Activated naive CD4-positive, alpha-beta T cell treated with anti-CD3 and anti-CD28 coated beads, Interleukin-2, amount 50 U/mL, for 72 hours (primary cell): Measurements from ENCODE around the gene MPRIP. TPM values are rescaled to one million over a fixed set of nuclear protein-coding genes. Genes with fewer than 3 reads are reported as not detected.
"Not testable (repeated sequence)": the region's sequence is repeated elsewhere in the genome, so short reads cannot be mapped to it uniquely, and the experiment has no call there.

Experiments used
- ATAC-seq, 2 donors: fragments of 150-1000 bp; cut with Tn5 transposase; 2 replicates each; pipeline ENCODE4 v1.10.0; 2021; ENCODE audit warnings: mild to moderate bottlenecking in 2 of 2, moderate library complexity in 2 of 2
- DNase-seq, 2 donors: peaks; one replicate each; pipeline ENCODE4 v3.0.0; 2021 to 2022; ENCODE audit warnings: low spot score in 2 of 2
- H3K27ac Mint-ChIP-seq, 2 donors: one replicate each; pipeline ENCODE4 v1.8.0; 2022; ENCODE audit warnings: mild to moderate bottlenecking in 2 of 2, mixed read lengths in 2 of 2
- H3K36me3 Mint-ChIP-seq, 2 donors: one replicate each; pipeline ENCODE4 v1.8.0; 2022; ENCODE audit warnings: mixed read lengths in 2 of 2
- H3K9me3 Mint-ChIP-seq, 2 donors: one replicate each; pipeline ENCODE4 v1.8.0; 2022; ENCODE audit warnings: mixed read lengths in 2 of 2
- total RNA-seq, 2 donors: library from RNA; stranded (reverse); gene quantifications; one replicate each; pipeline ENCODE4 v1.2.3, GENCODE V29; 2022

The MPRIP gene
- total RNA-seq, 2 donors from 2014 or later = 67.4 to 134 TPM

DNA sequence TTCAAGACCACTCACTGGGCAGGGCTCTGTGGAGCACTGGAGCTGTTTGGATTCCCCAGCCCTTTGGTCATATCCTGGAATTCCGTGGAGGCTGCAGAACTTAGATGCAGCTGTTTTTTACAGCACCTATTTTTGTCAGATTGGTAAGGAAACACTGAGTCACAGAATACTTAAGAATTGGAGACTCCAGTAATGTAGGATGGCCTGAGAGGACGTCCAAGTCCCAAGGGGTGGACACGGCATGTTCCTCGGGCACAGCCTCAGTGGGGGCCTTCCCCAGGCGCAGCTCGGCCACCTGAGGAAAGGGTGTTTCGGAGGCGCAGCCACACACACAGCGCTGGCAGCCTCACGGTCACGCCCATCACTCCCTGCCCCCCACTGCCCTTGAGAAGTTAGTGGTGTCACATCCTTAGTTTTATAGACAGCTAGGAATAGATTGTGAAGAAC, 149.1 kb downstream of the MPRIP start:
- no peak overlapping the region for H3K27ac Mint-ChIP-seq
- no peaks in the 10 kb centered on the region for H3K36me3 Mint-ChIP-seq
- no peak for DNase-seq
- H3K9me3 Mint-ChIP-seq = no peaks in the 10 kb centered on the region
- no peak for ATAC-seq

DNA sequence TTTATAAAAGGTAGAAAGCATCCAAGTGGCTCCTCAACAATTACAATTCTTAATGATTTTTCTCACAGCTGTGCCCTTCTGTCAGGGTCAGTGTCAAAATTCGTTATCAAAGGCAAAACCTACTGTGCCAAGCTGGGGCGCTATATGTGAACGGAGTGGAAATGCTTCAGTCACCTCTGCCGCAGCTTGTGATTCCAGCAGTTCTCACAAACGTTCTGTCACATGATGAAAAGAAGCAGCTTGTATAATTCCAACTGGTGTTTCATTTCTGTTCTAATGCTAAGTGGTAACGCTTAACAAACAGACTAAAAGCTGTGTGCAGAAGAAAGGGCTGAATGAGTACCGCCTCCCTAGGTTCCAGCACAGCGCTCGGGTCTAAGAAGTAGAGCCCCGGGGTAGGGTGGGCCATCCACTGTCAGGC, 149.7 kb downstream of the MPRIP start:
- DNase-seq (no peak), ATAC-seq (no peak)
- H3K9me3 Mint-ChIP-seq = no peaks in the 10 kb centered on the region
- no peaks in the 10 kb centered on the region for H3K36me3 Mint-ChIP-seq
- H3K27ac Mint-ChIP-seq = no peak overlapping the region

DNA sequence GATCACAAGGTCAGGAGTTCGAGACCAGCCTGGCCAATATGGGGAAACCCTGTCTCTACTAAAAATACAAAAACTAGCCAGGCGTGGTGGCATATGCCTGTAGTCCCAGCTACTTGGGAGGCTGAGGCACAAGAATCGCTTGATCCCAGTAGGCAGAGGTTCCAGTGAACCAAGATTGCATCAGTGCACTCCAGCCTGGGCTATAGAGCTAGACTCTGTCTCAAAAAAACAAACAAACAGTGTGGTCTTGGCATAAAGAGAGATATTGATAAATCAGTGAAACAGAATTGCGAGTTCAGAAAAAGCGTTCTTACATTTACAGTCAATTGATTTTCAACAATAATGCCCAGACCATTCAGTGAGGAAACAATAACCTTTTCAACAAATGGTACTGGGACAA, 153.2 kb downstream of the MPRIP start:
- Mint-ChIP-seq H3K36me3 (peaks cover 0 to 12% of the 10 kb centered on the region in 2 donors), H3K27ac (peak overlapping the region in 1 of 2 donors; percentile 51)
- ATAC-seq, DNase-seq, H3K9me3 Mint-ChIP-seq: not testable (repeated sequence)

DNA sequence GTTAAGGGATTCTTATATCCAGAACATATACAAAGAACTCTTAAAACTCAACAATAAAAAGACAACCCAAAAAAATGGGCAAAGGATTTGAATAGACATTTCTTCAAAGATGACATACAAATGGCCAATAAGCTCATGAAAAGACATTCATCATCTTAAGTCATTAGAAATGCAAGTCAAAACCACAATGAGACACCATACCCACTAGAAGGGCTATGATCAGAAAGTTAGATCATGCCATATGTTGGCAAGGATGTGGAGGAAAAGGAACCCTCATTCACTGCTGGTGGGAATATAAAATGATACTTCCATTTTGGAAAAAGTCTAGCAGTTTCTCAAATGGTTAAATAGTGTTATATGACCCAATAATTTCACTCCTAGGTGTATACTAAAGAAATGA, 154.5 kb downstream of the MPRIP start:
- ATAC-seq (no peak), DNase-seq (no peak)
- Mint-ChIP-seq H3K27ac (no peak overlapping the region), H3K9me3 (no peaks in the 10 kb centered on the region), H3K36me3 (peaks cover 0 to 20% of the 10 kb centered on the region in 2 donors)

DNA sequence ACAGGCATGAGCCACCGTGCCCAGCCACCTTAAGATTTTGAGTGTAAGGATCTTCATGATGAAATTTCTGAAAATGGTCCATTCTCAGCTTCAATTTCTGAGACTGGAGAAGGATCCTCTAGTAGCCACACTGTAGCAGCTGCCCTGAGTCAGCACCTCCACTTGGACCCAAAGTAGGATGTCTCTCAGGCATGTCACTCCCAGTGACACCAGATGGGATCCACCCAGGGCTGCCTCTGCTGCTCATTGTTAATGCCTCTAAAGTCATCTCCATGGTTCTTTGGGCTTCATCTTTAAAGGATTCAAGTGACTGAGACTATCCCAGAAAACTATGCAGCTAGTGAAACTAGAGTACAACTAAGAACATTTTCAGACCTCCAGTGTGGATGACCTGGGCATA, 156.0 kb downstream of the MPRIP start:
- Mint-ChIP-seq H3K36me3 (peaks cover 0 to 20% of the 10 kb centered on the region in 2 donors), H3K9me3 (no peaks in the 10 kb centered on the region)

DNA sequence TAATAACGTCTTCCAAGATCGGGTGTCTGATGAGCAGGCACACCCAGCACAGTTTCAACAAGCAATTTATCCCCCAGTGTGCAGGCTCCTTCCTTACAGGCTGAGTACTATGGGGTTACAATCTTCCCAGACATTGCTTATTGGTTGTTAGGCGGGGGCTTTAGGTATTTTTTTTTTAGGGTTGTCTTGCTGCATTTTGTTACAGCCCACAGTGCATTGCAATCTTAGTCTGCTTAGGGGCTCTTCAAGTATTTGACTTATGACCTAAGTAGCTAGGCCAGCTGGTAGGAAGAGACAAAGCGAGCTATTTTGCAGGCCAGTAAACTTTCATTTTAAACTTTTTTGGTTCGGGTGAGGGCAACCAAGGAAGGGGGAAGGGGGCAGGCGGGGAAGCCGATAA, 158.1 kb downstream of the MPRIP start:
- ATAC-seq = no peak
- Mint-ChIP-seq H3K36me3 (peaks cover 17 to 31% of the 10 kb centered on the region in 2 donors), H3K9me3 (no peaks in the 10 kb centered on the region), H3K27ac (peak overlapping the region in 1 of 2 donors; percentile 33)
- no peak for DNase-seq

More for the DNA sequence above, 156.0 kb downstream of the MPRIP start:
- ATAC-seq (peak in 1 of 2 donors; percentile 22), DNase-seq (no peak)
- H3K27ac Mint-ChIP-seq = peak overlapping the region in 1 of 2 donors; percentile 29

DNA sequence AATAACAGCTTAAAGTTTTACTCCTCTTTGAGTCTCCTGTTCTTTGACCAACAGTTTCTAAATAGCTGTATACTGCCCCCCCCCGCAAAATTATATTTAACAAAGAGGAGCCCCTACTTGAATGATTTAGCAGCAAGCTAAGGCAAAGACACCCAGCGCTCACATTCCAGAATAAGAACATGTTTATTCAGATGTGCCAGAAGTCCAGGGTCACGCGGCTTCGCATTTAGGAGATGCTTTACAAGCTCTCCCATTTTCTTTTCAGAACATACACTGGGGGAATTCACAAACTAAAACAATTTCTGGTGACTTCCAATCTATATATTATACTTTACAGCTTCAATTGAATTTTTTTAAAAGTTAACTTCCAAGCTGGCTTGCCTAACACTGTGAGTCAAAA, 158.6 kb downstream of the MPRIP start:
- H3K27ac Mint-ChIP-seq = no peak overlapping the region
- H3K9me3 Mint-ChIP-seq = no peaks in the 10 kb centered on the region
- DNase-seq = no peak
- H3K36me3 Mint-ChIP-seq = peaks cover 20 to 31% of the 10 kb centered on the region in 2 donors
- ATAC-seq = no peak

DNA sequence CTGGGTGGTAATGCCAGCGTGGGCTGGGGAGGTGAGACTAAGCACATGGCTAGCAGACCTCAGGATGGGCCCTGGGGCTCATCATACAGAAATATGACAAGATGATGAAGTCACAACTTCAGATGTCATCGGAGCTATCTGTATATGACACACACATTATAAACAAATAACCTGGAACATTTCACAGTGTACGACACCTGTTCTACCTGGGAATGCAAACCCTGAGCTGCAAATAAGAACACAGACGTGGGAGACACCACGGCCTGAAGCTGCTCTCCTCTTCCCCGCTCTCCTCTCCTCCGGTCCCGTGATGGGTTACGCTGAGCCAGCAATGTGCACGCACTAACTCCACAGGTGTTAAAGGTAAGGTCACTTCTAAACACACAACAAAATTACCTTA, 159.0 kb downstream of the MPRIP start:
- Mint-ChIP-seq H3K27ac (no peak overlapping the region), H3K9me3 (no peaks in the 10 kb centered on the region), H3K36me3 (peaks cover 20 to 32% of the 10 kb centered on the region in 2 donors)
- ATAC-seq = no peak
- DNase-seq = no peak

DNA sequence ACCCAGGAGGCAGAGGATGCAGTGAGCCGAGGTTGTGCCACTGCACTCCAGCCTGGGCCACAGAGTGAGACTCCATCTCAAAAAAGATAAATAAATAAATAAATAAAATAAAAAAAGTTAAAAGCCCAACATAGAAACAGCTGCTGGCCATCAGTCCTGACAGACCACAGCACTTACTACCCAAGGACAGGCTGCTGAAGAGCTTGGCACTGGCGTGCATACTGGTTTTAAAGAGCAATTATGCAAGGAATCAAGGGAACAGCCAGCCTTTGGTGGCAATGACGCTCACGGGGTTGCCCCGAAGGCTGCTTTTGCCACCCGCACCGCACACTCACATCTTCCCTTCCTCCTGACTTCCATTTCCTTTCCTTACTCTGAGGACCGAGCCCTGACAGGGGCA, 159.7 kb downstream of the MPRIP start:
- no peak for DNase-seq
- H3K9me3 Mint-ChIP-seq = no peaks in the 10 kb centered on the region
- ATAC-seq = no peak
- no peak overlapping the region for H3K27ac Mint-ChIP-seq
- H3K36me3 Mint-ChIP-seq = peaks cover 20 to 37% of the 10 kb centered on the region in 2 donors

DNA sequence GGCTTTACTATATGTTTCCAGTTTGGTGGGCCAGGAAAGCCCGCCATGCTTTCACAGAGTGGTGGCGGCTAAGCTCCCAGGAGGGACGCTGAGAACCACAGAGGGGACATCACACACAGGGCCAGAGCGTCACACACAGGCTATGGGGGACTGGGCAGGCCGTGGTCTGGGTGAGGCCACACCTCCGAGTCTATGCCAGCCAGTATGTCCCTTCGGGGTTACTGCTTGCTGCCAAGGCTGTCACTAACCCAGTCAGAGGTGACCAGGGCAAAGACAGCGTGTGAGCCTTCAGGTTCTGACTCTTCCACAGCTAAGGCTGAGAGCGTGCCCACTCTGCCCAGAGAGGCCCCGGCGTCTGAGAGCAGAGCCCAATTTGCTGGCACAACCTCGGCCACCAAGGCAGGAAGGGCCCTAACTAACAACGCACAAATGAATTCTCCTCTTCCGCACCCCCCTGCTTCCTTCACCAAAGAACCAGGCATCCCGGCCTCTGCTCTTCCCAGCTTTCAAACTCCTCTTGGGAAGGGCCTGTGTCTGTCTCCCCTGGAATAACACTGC, 161.0 kb downstream of the MPRIP start:
- Mint-ChIP-seq H3K27ac (peak overlapping the region in 1 of 2 donors; percentile 93), H3K36me3 (peaks cover 20 to 35% of the 10 kb centered on the region in 2 donors)
- ATAC-seq = no peak

DNA sequence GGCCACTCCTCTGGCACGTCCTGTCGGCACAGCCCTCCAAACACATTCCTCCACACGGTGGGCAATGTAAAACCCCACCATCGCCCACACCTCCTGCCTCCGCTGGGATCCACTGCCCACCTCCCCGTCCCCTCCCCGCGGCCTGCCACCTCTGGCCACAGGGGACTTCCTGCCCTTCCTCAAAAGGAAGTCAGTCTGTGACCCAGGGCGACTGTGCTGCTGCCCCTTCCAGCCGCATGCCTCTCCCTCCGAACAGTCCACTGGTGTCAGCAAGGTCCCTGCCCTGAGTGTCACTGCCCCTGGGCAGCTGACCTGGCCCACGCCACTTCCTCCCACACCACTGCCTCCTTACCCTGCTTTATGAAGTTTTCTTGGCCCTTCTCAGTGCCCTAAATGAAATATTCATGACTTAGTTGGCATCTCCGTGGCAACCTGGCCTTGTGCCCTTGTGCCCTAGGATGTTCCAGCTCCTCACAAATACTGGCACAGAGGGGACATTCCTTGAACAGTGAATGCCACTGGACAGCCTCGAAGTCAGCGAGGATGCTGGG, 161.9 kb downstream of the MPRIP start:
- ATAC-seq (no peak), DNase-seq (no peak)
- Mint-ChIP-seq H3K9me3 (no peaks in the 10 kb centered on the region), H3K27ac (peak overlapping the region; percentile 93 to 96), H3K36me3 (peaks cover 20 to 32% of the 10 kb centered on the region in 2 donors)

More for the DNA sequence above, 161.0 kb downstream of the MPRIP start:
- DNase-seq = no peak
- H3K9me3 Mint-ChIP-seq = no peaks in the 10 kb centered on the region

DNA sequence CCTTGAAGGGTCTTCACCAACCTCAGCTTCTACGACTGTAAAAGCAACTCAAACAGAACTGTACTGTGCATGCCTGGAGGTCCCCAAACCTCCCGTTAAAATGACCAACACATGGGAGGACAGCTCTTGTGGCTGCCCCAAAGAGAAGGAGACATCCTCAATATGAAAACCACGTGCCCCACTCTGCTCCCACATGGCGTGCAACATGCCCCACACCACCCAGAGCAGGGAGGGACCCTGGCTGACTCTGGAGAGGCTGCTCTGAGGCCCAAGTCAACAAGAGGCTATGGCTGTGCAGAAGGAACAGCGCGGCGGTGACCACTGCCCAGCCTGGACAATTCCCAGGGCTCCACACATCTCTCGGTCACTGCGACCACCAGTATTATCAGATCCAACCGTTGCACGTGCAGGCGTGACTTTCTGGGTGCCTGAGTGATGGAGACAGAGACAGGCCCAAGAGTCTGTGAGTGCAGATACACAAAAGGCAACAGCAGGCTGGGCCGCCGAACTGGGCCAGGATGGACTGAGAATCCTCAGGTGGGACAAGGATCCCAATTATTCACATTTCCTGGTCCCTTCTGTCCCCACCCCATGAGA, 162.5 kb downstream of the MPRIP start:
- peak overlapping the region; percentile 93 to 96 for H3K27ac Mint-ChIP-seq
- ATAC-seq = no peak
- H3K9me3 Mint-ChIP-seq = no peaks in the 10 kb centered on the region
- peaks cover 20 to 32% of the 10 kb centered on the region in 2 donors for H3K36me3 Mint-ChIP-seq
- DNase-seq = no peak

DNA sequence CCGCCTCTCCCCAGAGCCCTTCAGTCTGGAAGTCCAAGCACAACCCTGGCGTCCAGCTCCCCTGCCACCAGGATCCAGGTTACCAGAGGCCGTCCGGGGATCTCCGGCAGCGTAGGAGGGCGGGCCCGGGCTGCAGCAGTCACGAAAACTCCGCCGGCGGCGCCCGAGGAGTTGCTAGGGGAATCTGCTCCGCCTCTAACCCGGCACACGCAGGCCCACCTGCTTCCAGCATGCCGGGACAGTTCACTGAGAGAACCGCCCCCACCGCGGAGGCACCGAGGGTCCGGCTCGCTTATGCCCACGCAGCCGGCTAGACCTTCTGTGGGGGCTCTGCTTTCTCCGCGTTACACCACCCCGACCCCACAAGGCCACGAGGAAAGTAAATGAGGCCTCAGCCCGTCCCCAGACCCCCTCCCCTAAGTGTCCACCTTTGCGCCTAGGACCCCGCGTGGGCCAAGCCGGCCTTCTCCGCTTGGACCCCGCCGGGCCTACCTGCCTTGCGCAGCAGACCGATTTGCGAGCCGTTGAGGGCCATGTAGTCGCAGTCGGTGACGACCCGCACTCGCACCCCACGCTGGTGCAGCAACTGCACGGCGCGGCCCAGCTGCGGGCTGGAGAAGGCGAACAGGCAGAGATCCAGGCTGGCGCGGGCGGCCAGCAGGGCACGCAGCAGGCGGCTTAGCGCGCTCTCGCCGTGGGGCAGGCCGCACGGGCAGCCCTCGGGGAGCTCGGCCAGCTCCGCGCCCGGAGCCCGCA, 163.3 kb downstream of the MPRIP start:
- ATAC-seq (peak; percentile 65 to 73), DNase-seq (peak; percentile 70 to 73)
- Mint-ChIP-seq H3K36me3 (peaks cover 20 to 25% of the 10 kb centered on the region in 2 donors), H3K9me3 (no peaks in the 10 kb centered on the region), H3K27ac (peak overlapping the region; percentile 93 to 96)

DNA sequence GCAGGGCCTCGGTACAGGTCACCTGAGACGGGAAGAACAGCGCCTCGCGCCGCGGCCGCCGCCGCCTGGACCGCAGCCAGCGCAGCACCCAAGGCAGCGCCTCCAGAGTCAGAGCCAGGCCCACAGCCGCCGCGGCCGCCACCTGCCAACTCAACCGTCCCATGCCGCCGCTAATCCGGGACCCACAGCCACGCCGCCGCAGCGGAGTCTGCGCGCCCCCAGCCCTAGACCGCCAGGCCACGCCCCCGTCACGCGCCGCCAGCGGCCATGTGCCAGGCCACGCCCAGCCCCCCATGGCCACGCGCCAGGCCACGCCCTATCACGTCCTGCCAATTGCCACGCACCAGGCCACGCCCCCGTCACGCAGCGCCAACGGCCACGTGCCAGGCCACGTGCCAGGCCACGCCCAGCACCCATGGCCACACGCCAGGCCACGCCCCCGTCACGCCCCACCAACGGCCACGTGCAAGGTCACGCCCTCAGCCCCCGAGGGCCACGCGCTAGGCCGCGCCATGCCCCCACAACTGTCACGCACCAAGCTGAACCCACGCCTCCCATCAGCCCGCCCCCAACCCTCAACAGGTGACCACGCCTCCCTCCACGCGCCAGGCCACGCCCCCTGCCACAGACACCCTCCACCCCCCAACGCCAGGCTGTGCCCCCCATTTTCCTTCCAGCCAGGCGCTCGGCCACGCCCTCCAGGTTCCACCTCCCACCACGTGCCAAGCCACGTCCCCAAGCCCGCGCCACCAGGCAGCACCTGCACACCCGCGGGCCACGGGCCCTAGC, 164.1 kb downstream of the MPRIP start, which contains the start of gene PLD6:
Gene PLD6, minus strand, starts transcription at position 210 of the 789 bp plus-strand sequence. Its CDS starts 47 bp downstream, at position 163.
- peaks cover 20 to 21% of the 10 kb centered on the region in 2 donors for H3K36me3 Mint-ChIP-seq
- ATAC-seq (peak; percentile 71 to 80), DNase-seq (peak; percentile 89 to 94)
- H3K27ac Mint-ChIP-seq = peak within 1 kb of the TSS; percentile 93 to 96
- H3K9me3 Mint-ChIP-seq = no peaks in the 10 kb centered on the region

DNA sequence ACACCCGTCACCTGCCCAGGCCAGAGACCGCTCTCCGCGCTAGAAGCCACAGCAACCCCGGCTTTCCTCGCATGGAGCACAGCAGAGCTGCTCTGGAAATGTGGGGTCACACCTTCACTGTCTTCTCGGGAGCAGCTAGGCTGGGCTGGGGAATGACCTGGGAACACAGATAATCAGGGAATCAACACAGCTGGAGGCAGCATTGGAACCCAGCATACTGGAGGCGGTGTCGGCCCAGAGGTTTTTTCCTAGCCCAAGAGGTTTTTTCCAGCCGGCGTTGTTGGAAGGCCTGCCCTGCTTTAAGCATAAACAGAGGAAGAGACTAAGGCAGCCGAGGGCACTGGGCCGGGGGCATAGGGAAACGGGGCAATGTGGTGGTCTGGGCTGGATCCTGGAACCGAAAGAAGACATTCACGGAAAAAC, 164.7 kb downstream of the MPRIP start:
- peak overlapping the region in 1 of 2 donors; percentile 93 for H3K27ac Mint-ChIP-seq
- peak in 1 of 2 donors; percentile 59 for DNase-seq
- no peak for ATAC-seq
- H3K36me3 Mint-ChIP-seq = peaks cover 17 to 20% of the 10 kb centered on the region in 2 donors
- no peaks in the 10 kb centered on the region for H3K9me3 Mint-ChIP-seq

DNA sequence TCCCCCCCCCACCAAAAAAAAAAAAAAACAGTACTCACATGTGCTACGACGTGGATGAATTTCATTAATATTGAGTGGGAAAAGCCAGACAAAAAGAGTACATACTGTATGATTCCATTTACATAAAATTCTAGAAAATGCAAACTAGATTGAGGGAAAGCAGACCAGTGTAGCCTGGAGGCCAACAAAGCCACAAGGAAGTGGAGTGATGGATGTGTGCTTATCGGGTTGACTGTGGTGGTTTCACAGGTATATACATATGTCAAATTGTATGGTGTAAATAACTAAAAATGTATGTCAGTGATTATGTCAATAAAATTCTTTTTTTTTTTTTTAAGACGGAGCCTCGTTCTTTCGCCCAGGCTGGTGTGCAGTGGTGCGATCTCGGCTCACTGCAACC, 165.7 kb downstream of the MPRIP start:
- no peak for ATAC-seq
- Mint-ChIP-seq H3K9me3 (no peaks in the 10 kb centered on the region), H3K36me3 (peaks cover 17 to 20% of the 10 kb centered on the region in 2 donors), H3K27ac (no peak overlapping the region)
- DNase-seq = no peak
